HepG2 (cell line): Measurements from ENCODE around the gene MAP3K20. TPM values are rescaled to one million over a fixed set of nuclear protein-coding genes. Genes with fewer than 3 reads are reported as not detected.

Source experiments
- ATAC-seq: fragments of 200-7000 bp; cut with Tn5 transposase; 3 replicates; pipeline ENCODE4 v1.9.1; 2020; ENCODE audit warnings: mild to moderate bottlenecking, moderate library complexity
- BruUV-seq: library from RNA; stranded (reverse); fragments of 400-500 nt; replicated peaks from 2 replicates; lab custom pipeline; 2021; lab: Mats Ljungman, UMichigan
- CTCF ChIA-PET: fragments of 300-600 bp; formaldehyde crosslinking; extraction: SDS; loops from one replicate; lab custom pipeline; 2021; ENCODE audit warnings: low total read pairs, inconsistent platforms, low intra/inter-chr PET ratio; lab: Yijun Ruan, JAX
- POLR2A ChIA-PET: fragments of 350-600 bp; sonication (Branson Sonifier 250); formaldehyde crosslinking; loops from one replicate; lab custom pipeline; 2020; ENCODE audit warnings: antibody characterized with exemption, inconsistent platforms; lab: Yijun Ruan, JAX
- DNase-seq: peaks from one replicate; pipeline ENCODE4 v3.0.0-alpha.2; 2015; ENCODE audit warnings: low spot score
- FAIRE-seq: peaks from 3 replicates; lab custom pipeline; 2011; peaks lifted over from hg19 to GRCh38; lab: Jason Lieb, UNC
- H2AFZ ChIP-seq: one replicate; pipeline ENCODE4 v1.6.1; 2011; ENCODE audit warnings: low read length, inconsistent platforms
- H3K27ac ChIP-seq: fragments of 300-600 bp; 3 replicates; pipeline ENCODE4 v1.8.0; 2011; ENCODE audit warnings: mixed run types, mild to moderate bottlenecking, mixed read lengths, low read length, inconsistent platforms; ENCODE audit not compliant: insufficient read depth; ENCODE audit errors: extremely low read length
- H3K27me3 ChIP-seq, 2 experiments: fragments of 200-600 bp in 1 of 2; 2 replicates in 1 of 2; 3 replicates in 1 of 2; pipeline versions ENCODE4 v1.6.0 to v1.8.0; 2011; ENCODE audit warnings: low read length in 2 of 2, mild to moderate bottlenecking in 2 of 2, moderate library complexity in 2 of 2, inconsistent platforms in 1 of 2; ENCODE audit not compliant: insufficient read depth in 2 of 2, control insufficient read depth in 1 of 2
- H3K36me3 ChIP-seq, 2 experiments: fragments of 200-600 bp in 1 of 2; replicated peaks in 1 of 2; 2 replicates in 1 of 2; 3 replicates in 1 of 2; pipeline versions ENCODE4 v1.5.1 to v1.8.0; 2011; ENCODE audit warnings: low read length in 2 of 2, inconsistent platforms in 1 of 2; ENCODE audit not compliant: insufficient read depth in 2 of 2, control insufficient read depth in 1 of 2
- H3K4me1 ChIP-seq: 2 replicates; pipeline ENCODE4 v1.5.1; 2012; ENCODE audit warnings: low read length, inconsistent platforms; ENCODE audit not compliant: insufficient read depth
- H3K4me2 ChIP-seq: 2 replicates; pipeline ENCODE4 v1.6.0; 2011; ENCODE audit warnings: low read depth, low read length, inconsistent platforms
- H3K4me3 ChIP-seq, 3 experiments: fragments of 200-600 bp in 1 of 3; sonication (generic), shearing (Covaris generic) in 1 of 3; replicated peaks in 1 of 3; 2 replicates each; pipeline ENCODE4 v1.5.1; 2011 to 2016; ENCODE audit warnings: low read length in 3 of 3, inconsistent platforms in 2 of 3, low read depth in 2 of 3, mild to moderate bottlenecking in 2 of 3, control low read depth in 1 of 3, mixed read lengths in 1 of 3; ENCODE audit not compliant: insufficient read depth in 1 of 3
- H3K79me2 ChIP-seq: one replicate; pipeline ENCODE4 v1.6.1; 2011; ENCODE audit warnings: low read length, inconsistent platforms; ENCODE audit not compliant: insufficient read depth
- H3K9ac ChIP-seq: 2 replicates; pipeline ENCODE4 v1.6.0; 2011; ENCODE audit warnings: mild to moderate bottlenecking, low read depth, low read length, inconsistent platforms; ENCODE audit not compliant: insufficient read depth
- H3K9me3 ChIP-seq: 2 replicates; pipeline ENCODE4 v1.5.1; 2012; ENCODE audit warnings: mild to moderate bottlenecking, low read length
- H4K20me1 ChIP-seq: 2 replicates; pipeline ENCODE4 v1.6.0; 2011; ENCODE audit warnings: inconsistent platforms, mild to moderate bottlenecking, low read length, moderate library complexity; ENCODE audit not compliant: insufficient read depth
- ARID5B ChIP-seq: IDR thresholded peaks from 2 replicates; pipeline ENCODE4 v1.4.0; 2020; ENCODE audit warnings: mild to moderate bottlenecking, missing genetic modification reagents
- CREM ChIP-seq, 2 experiments: sonication (generic) in 1 of 2; formaldehyde crosslinking in 1 of 2; IDR thresholded peaks; 2 replicates each; pipeline versions ENCODE4 v1.4.0 to v1.6.1; 2016 to 2020; ENCODE audit warnings: antibody characterized with exemption in 1 of 2, mild to moderate bottlenecking in 1 of 2, missing genetic modification reagents in 1 of 2
- ELF4 ChIP-seq: sonication (generic); formaldehyde crosslinking; IDR thresholded peaks from 2 replicates; pipeline ENCODE4 v1.5.0; 2020; ENCODE audit warnings: missing genetic modification reagents, mild to moderate bottlenecking, moderate library complexity, borderline replicate concordance
- FOXP1 ChIP-seq, 2 experiments: fragments of 450-650 bp in 1 of 2; IDR thresholded peaks; 2 replicates each; pipeline ENCODE4 v1.6.1; 2017 to 2018; ENCODE audit warnings: antibody characterized with exemption in 1 of 2
- HBP1 ChIP-seq: IDR thresholded peaks from 2 replicates; pipeline ENCODE4 v1.6.1; 2016; ENCODE audit warnings: low read depth, control low read depth
- HOMEZ ChIP-seq: IDR thresholded peaks from 2 replicates; pipeline ENCODE4 v1.6.1; 2016; ENCODE audit warnings: low read depth
- MAX ChIP-seq: IDR thresholded peaks from 2 replicates; pipeline ENCODE4 v1.6.1; 2012; ENCODE audit warnings: inconsistent platforms
- TBP ChIP-seq: sonication (generic); formaldehyde crosslinking; IDR thresholded peaks from 2 replicates; pipeline ENCODE4 v1.5.0; 2020; ENCODE audit warnings: missing genetic modification reagents
- TCF12 ChIP-seq, 2 experiments: fragments of 450-650 bp in 1 of 2; sonication (generic) in 1 of 2; formaldehyde crosslinking in 1 of 2; IDR thresholded peaks; 2 replicates each; pipeline versions ENCODE4 v1.6.1 to v1.8.0; 2017 to 2022; ENCODE audit warnings: antibody characterized with exemption in 1 of 2, mild to moderate bottlenecking in 1 of 2, missing genetic modification reagents in 1 of 2, moderate library complexity in 1 of 2
- TEAD3 ChIP-seq: optimal IDR thresholded peaks from 2 replicates; pipeline ENCODE3; 2016; ENCODE audit warnings: borderline replicate concordance
- USF2 ChIP-seq, 2 experiments: sonication (generic) in 1 of 2; formaldehyde crosslinking in 1 of 2; IDR thresholded peaks; 2 replicates each; pipeline versions ENCODE4 v1.5.1 to v1.6.1; 2011 to 2020; ENCODE audit warnings: borderline replicate concordance in 1 of 2, low read depth in 1 of 2, low read length in 1 of 2, mild to moderate bottlenecking in 1 of 2, missing genetic modification reagents in 1 of 2, moderate library complexity in 1 of 2
- ZMYM4 ChIP-seq: sonication (generic); formaldehyde crosslinking; IDR thresholded peaks from 2 replicates; pipeline ENCODE4 v1.8.1; 2023; ENCODE audit warnings: mild to moderate bottlenecking, missing genetic modification reagents
- WGBS: methylation state at CpG from one replicate; pipeline ENCODE4 v1.1.6; 2017; ENCODE audit warnings: low lambda C conversion rate; 5-methylcytosine and 5-hydroxymethylcytosine counted together
- in situ Hi-C: cut with HindIII; loops from 2 replicates; pipeline ENCODE4 v1.10.0; 2017; ENCODE audit warnings: low pct_unique_long_range_greater_than_20kb; ENCODE audit not compliant: extremely low pct_ligation_motif_present
- intact Hi-C: fragments of 100-400 bp; cut with micrococcal nuclease; formaldehyde crosslinking; loops from one replicate; pipeline ENCODE4 v1.10.0; 2022; ENCODE audit not compliant: unreplicated experiment
- polyA plus RNA-seq, 8 experiments: library from polyadenylated mRNA; depleted of rRNA in 3 of 8; stranded (reverse) in 7 of 8; unstranded in 1 of 8; fragments of >200 nt; fragmentation: Illumina TruSeq in 4 of 8; extraction: Trizol in 4 of 8; gene quantifications; 2 replicates each; pipeline versions ENCODE4 v1.2.1 to v1.2.3, GENCODE V29; 2011 to 2016; ENCODE audit warnings: low read depth in 4 of 8, missing spikeins in 1 of 8, mixed read lengths in 1 of 8; ENCODE audit not compliant: insufficient read depth in 1 of 8
- total RNA-seq, 5 experiments: library from RNA; depleted of rRNA; stranded (reverse); fragments of >200 nt; fragmentation: Illumina TruSeq; extraction: Trizol; gene quantifications; 2 replicates each; pipeline ENCODE4 v1.2.3, GENCODE V29; 2016; ENCODE audit warnings: low read depth in 1 of 5

Gene MAP3K20
- total and polyA plus RNA-seq, 2 of the 13 experiments (the other 11 are each of a cell fraction or from before 2014, with no cell fraction given) = 5.2 to 13.5 TPM

- H3K4me3 ChIP-seq = no peak overlapping the region
- ChIA-PET POLR2A (no interaction called here), CTCF (no interaction called here)
- FAIRE-seq = peak; percentile 8
- H3K36me3 ChIP-seq = no peaks in the 10 kb centered on the region
- no peaks in the 10 kb centered on the region for H3K9me3 ChIP-seq
- no peak overlapping the region for H3K4me2 ChIP-seq
- in situ Hi-C loops (no loop called here), intact Hi-C loops (no loop called here)
- peaks cover 13% of the 10 kb centered on the region for H3K4me1 ChIP-seq
- peak; percentile 41; the same call in 2 of the 3 replicates for ATAC-seq
- H3K27ac ChIP-seq = no peak overlapping the region
- H3K27me3 ChIP-seq = no peaks in the 10 kb centered on the region
- 48% methylated on average over 6 of the region's 6 CpGs for WGBS
- H3K79me2 ChIP-seq = no peaks in the 10 kb centered on the region
- H3K9ac ChIP-seq = no peak overlapping the region
- peak; percentile 15 for DNase-seq
- BruUV-seq = no TSS peak
- no peaks in the 10 kb centered on the region for H4K20me1 ChIP-seq
- H2AFZ ChIP-seq = no peak overlapping the region
- TF ChIP-seq HOMEZ (CRISPR knock-in tag) (peak; percentile 77; the same call in 1 of the 2 replicates), TEAD3 (CRISPR knock-in tag) (peak; percentile 36), ZMYM4 (CRISPR knock-in tag) (0 out of 2 replicates have a peak, but pooled peaks have one; percentile 23), TCF12 (IDR thresholded peaks at IDR 0.05) (no peak), TCF12 (CRISPR knock-in tag; IDR thresholded peaks at IDR 0.05) (no peak), USF2 (IDR thresholded peaks at IDR 0.05; ENCODE audit: low read depth, low read length) (0 out of 2 replicates have a peak, but pooled peaks have one; percentile 28), USF2 (CRISPR knock-in tag; IDR thresholded peaks at IDR 0.05; ENCODE audit: borderline replicate concordance) (peak; percentile 38; the same call in 1 of the 2 replicates), TBP (no peak), FOXP1 (IDR thresholded peaks at IDR 0.05) (no peak), FOXP1 (CRISPR knock-in tag; IDR thresholded peaks at IDR 0.05) (no peak), MAX (0 out of 2 replicates have a peak, but pooled peaks have one; percentile 20), ARID5B (CRISPR knock-in tag) (peak; percentile 46; the same call in 1 of the 2 replicates), CREM (IDR thresholded peaks at IDR 0.05) (0 out of 2 replicates have a peak, but pooled peaks have one; percentile 19), CREM (CRISPR knock-in tag; IDR thresholded peaks at IDR 0.05) (no peak), HBP1 (no peak), ELF4 (CRISPR knock-in tag) (no peak)
Measured at GRCh38 chr2:173161507-173161906, 85.9 kb downstream of the MAP3K20 start.
